GM21390 (cell line): ENCODE data around the gene ABTB2.

Experiments
- ATAC-seq: cut with Tn5 transposase; IDR thresholded peaks from one replicate; pipeline ENCODE4 v1.9.1; 2021; ENCODE audit not compliant: unreplicated experiment

ABTB2 gene

DNA sequence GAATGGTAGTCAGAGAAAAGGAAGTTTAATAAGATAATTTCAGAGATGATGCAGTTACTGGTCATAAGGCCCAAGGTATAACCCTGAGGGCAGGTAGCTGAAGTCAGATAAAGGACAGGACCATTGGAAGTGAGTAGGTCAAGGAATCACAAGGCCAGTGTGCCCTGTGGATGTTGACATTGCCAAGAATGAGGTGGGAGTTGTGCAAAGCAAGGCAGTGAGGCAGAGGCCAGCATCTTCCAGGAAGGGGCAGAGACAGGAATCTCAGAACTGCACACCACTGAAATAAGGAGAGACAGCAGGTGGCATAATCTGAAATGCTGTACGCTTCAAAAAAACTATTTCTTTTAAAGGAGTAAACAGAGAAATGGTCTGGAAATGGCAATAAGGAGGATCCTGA lies 61.4 kb downstream of the ABTB2 start:
- ATAC-seq, result no peak

DNA sequence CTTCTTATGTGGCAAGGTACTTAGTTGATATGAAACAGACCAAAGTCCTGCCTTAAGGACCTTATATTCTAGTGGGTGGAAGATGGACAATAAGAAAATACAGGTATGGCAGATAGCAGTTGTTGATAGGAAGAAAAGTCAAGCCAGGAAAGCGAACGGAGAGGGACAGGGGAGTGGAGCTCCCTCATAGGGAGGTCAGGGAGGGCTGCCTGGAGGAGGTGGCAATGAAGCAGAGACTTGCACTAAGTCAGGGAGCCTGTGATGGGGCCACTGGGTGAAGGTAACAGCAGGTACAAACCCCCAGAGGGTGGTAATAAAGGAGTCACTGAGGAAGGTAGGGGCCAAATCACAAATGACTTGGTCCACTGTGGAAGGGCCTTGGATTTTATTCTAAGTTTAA lies 65.3 kb downstream of the ABTB2 start:
- ATAC-seq, result no peak

DNA sequence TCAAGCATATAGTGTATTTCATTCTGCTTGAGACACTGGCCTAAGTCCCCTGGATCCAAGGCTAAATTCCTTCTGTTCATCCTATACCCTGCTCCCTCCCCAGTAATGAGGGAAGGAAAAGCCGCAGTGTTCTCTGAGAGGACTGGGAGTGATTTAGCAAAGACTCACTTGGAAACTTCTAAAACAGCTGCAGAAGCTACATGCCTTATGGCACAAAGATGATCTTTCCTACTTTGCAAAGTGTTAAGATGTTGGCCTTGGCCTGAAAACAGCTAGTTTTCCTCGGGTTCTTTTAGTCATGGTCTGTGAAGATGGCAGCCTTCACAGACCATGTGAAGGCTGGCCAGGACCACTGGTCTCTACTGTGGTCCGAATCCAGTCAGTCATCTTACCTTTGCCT lies 65.7 kb downstream of the ABTB2 start:
- ATAC-seq, result no peak

DNA sequence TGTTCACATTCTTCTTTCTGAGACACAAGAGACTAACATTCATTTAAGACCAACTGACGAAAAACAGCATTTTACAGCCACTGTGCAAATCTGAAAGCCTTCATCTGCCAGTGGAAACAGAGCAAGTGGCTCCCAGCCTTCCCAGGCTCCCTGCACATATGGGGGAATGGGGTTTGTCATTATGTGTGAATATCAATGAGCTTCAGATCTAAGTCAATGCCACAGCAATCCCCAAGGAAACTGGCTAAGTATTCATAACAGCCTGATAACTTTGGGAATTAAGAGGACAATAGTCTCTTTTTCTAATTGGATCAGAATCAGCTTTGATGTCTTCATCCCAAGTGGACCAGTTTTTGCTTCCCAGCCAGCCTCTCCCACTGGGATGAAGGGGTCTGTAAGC lies 66.9 kb downstream of the ABTB2 start:
- no peak for ATAC-seq

DNA sequence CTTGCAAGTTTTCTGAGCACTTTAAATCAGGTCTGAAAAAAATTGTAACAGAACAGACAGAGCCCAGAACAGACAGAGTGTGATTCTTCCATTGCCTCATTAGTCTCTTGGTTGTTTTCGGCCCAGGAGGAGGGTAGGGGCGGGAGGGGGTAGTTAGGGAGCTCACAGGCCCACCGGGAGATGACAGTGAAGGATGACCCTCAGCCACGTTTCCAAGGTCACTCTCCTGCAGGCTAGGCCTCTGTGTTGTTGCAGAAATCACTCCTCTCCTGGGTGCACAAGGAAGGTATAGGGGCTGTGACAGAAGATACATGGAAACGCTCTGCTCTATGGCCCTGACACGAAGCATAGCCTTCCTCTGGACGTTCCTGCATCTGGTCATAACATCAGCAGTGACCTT lies 69.3 kb downstream of the ABTB2 start:
- ATAC-seq, result no peak

DNA sequence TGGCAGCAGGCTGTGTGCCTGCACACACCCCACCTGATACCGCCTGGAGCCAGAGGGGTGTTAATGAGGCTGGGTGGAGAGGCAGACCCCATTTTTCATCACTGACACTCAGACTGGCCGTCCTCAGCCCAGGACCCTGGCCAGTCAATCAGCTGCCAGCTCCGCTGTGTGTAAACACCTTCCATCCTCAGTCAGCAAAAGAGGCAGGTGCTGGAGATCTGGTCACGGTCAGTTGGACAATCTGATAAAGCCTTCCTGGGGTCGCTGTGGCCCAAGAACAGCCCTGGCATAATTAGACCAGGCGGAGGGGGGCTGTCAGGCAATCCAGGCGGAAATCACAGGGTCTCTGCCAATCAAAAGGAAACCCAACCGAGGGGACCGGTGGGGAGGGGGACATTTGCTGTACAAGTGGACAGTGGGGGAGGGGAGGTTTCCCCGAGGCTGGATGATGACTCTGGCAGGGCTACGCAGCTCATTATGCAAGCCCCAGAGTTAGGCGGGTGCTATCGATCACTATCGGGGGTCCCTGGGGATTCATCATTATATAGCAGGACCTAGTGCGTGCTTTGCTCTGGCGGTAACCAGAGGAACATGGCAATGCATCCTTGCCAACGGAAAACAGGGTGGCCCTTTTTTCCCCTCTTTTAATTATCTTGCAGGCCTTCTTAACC lies 72.9 kb downstream of the ABTB2 start:
- ATAC-seq, result no peak

DNA sequence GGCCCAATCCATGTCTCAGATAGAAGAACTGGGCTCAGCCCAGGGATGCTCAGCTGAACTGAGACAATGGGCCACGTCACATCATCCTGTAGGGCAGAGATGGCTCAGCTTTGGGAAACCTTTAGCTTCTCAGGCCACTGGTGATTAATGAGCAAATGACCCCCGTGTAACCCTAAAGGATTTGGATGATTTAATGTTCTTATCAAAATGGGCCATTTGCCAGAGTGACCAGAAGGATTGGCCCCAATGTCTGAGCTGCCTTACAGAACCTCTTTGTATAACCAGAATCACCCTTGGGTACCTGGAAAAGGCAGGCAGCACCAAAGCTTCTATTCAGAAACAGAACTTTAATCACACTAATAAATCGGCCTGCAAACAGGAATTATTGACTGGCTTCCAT lies 73.7 kb downstream of the ABTB2 start:
- ATAC-seq, result no peak

DNA sequence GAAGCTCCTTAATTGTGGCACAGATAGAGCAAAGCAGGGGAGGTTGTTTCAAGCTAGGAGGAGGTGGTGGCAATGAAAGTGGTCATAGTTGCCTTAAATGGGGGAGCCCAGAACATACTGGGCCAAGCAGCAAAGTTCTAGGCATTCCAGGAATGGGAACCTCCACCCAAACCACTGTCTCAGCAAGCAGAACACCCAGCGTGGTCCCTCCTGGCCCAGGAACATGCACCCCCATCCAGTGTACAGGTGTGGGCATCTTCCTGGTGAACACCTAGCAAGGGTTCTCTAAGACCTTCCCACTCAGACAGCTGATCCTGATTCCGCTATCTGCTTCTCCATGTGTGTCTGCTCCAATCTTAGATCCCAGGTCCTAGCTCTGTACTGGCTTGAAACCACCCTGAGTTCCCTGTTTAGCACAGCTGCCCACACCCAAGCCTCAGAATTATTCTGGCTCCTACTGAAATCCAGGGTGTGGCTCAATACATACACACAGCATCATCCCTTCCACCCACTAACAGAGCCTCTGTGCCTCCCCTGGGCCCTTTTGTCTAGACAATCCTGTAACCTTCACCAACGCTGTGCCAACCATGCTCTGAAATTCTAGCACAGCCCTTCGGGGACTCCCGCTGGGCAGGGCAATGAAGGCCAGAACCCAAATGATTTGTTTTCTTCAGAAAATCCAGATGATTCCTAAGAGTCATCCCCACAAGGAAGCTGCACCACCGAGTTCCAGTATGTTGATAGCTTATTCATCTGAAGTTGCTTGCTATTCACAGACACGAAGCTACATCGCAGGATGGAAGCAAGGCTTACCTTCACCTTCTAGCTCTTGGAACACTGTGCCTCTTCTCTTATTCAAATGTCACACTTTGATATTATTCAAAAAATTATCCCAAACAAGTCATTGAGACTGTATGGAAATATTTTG lies 76.6 kb downstream of the ABTB2 start:
- no peak for ATAC-seq

DNA sequence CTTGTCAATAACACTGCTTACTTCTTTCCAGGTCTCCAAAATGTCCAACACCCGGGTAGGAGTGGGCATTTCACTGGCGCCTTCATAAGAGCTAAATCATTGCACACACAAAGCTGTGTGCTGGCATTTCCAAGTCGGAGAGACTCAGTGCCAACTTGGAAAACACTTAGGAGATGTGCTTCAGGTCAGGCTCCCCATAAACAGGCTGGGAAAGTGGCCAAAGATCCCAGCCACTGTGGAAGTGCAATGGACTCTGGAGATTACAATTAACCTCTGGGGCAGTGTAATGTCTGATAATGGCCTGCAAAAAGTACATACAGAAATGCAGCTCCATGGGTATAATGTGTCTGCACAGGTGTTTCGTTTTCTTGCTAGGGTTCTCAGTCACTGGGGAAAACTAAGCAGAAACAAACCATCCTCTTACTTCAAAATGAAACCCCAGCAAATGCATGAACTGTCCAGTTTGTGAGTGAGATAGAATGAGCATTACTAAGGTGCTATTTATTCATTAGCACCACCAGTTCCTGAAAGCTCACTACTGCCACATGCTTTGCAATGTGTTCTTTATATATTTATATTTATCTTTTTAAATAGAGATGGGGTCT lies 79.0 kb downstream of the ABTB2 start:
- ATAC-seq, result peak; percentile 87

DNA sequence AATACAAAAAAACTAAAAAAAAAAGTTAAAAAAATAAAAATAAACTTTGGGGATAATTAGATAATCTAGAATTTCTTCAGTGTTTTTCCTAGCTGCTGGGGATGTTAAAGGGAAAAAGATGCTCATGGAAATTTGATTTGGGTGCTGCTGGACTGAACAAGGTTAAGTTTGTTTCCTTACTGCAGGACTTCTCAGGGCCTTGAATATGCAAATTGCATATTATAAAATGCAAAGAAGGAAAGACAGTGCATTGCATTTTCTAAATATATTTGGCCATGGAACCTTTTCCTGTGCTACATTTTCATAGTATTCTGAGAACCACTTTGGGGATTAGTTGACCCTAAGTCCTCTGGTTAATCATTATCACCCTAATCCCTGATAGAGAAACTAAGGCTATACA lies 79.6 kb downstream of the ABTB2 start:
- ATAC-seq, result no peak

DNA sequence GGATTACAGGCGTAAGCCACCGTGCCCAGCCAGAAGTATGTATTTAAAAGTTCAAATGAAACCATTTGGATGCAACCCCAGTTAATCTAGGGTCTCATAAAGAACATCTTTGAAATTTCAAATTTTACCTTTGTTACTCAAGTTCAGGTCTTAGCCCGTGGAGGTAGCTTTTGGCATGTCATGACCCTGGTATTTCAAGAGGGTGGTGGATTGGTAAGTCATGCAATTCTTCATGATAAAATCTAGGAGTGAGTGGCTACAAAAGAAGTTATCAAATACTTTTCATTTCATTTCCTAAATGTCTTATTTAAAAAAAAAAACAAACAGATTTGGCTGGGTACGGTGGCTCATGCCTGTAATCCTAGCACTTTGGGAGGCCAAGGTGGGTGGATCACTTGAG lies 80.6 kb downstream of the ABTB2 start:
- ATAC-seq, result no peak

DNA sequence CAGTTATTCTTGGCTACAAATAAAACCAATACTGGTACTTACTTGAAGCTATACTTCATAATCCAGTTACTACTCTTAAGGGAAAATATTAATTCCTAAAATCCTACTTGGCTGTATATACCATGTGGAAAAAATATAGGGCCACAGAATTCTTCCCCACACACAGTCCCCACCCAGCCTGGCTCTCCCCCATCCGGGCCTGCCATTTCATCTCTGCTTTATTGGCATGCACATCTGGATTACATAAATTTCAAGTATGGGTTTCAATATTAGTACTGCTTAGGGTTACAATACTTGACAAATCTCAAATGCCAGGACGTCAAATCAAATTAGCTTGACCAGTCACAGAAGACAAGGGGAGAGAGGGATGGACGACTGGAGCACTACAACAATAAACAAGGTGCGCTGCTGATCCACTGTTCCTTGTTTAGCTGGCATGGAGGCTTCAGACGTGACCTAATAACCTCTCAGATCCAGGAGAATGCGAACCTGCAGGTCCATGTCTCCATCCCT lies 81.4 kb downstream of the ABTB2 start:
- ATAC-seq, result no peak

DNA sequence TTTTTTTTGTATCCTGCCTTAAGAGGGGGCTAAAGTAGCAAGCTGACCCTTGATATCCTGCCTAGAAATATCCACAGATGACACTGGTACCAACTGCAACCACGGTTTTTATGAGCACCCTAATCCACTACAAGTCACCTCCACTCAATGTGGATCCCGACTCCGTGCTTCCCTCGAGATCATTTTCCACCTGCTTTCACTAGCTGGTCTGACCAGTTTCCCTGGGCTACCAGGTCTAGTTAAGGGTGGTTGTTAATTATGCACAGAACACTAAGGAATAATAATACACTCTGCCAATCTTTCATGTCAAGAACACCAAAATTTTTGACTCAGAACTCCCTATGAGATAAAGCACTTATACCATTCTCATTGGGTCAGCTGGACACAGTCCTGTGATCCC lies 82.3 kb downstream of the ABTB2 start:
- ATAC-seq, result no peak

DNA sequence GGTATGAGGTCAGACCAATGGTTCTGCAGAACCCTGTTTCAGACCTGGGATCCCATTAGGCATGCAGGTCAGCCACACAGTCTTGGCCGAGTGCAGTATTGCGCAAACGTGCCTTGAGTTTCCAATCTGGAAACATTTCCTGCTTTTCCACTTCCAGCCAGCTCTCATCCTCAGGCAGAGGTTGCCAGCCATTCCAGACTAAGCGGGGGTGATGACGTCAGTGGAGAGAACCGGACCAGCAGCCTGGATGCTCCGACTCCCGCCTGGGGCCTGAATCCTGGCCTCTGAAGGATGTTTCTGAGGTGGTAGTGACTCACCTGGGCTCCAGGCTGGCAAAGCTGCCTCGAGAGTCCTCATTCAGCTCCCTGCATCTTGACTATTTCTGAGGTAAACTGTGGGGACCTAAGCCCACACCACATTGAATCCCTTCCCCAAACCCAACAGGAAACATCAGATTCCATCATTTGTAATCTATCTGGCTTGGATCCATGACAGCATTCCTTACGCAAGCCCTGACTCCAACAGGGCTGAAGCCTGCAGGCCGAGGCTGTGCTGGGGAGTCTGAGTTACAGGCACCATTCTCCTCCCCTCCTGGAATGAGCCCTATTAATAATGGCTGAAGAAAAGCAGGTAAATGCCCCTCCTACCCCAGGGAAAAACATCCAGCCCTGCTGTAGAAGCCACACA lies 83.0 kb downstream of the ABTB2 start:
- no peak for ATAC-seq

DNA sequence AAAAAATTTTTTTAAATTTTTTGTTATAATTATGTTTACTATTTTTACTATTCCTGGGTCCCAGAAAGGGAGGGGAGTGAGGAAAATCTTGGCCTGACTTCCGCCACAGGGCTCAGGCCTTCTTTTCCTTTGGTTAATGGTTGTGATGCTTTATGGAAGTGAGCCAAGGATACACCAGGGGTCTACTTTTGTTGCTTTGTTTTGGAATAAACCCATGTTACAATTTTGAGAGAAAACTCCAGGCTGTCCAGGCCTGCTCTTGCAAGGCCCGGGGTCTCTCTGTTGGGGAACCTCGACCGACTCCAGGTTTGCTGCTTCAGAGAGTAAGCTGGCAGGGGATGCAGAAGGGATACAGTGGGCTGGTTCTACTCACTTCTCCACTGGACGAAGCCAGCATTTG lies 84.7 kb downstream of the ABTB2 start:
- ATAC-seq, result no peak

DNA sequence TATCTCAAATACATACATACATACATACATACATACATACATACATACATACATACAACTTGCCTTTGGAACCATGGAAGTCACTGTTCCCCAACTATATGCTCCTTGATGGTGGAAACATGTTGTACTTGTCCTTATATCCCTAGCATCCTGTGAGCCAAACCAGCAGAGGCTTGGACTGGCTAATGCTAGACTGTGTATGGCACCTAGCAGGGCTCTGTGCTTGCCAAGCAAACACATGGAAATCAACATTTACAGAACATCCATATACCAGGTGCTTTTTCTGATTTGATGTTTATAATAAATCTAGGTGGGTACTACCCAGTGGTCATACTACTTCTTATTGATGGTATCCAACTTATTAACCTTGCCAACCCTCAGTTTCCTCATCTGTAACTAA lies 86.1 kb downstream of the ABTB2 start:
- no peak for ATAC-seq

DNA sequence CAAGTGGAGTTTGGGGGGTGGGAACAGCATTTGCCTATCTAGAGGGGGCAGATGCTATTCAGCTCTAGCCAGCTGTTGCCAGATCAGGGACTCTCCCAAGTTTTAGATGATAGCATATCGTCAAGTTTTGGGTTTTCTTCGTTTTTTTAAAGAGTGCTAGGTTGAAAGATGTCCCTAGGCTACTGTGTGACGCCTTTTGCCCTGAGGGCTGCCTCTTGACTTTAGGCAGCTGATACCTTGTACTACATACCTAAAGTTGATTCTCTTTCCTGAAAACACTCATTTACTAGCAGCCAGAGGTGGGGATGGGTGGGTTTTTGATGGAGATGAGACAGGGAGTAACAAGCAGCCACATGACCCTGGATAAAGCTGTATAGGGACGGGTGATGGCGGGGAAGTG lies 87.1 kb downstream of the ABTB2 start:
- ATAC-seq, result no peak

DNA sequence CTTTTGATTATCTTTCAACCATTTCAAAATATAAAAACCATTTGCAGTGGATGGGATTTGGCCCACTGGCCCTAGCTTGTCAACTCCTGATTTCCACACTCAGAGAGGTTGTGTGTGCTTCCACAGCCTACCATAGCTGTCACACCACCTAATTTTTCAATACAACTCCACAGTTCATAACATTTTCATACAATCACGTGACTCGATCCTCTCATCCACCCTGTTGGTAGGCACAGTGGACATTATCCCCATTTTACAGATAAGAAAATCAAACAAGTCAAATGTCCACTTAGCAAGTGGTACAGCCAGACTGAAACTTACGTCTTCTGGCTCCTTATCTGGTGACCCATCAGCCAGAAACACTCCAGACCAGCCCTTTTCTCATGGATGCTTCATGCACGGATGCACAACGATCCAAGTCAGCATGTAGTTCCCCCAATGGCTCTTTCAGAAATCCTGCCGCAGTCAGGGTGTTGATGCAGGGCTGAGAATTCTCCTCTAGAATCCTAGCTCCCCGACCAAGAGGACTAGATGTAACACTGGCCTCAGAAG lies 88.0 kb downstream of the ABTB2 start:
- ATAC-seq, result no peak

DNA sequence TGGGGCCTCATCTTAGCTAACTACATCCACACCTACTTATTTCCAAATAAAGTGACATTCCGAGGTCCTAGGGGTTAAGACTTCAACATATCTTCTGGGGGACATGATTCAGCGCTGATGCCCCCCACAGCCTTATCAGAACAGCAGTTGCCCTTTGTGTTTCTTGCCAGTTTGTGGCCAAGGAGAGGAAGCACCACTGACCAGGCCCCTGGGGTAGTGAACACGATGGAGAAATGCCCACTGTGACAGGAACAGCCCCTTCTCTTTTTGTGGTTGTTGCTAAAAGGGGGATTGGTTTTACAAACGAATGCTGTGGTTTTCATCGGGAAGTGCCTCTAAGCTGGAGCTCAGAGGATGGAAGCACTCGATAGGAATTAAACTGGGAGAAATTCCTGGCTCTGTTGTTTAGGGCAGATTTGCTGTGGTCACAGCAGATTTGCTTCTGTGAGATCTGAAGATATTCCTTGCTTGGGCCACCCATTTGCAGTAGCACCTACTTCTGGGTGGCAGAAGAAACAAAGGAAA lies 88.8 kb downstream of the ABTB2 start:
- ATAC-seq, result no peak

DNA sequence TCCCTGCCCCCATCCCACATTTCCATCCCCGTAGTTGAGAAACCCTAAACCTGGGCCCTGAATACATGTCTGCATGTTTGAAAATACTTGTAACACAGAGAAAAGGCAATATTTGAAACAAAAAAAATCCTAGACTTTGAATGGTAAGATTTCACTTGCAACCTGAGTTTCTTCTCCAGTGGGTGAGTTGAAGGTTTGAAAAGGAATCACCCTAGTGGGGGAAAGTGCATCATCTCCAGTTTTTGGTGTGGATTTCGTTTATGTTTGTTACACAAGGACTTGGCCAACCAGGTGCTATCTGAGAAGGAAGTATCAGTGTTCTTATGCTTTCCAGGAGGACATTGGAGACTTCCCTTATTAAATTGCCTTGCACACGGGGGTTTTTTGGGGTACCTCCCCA lies 90.4 kb downstream of the ABTB2 start:
- ATAC-seq, result no peak

DNA sequence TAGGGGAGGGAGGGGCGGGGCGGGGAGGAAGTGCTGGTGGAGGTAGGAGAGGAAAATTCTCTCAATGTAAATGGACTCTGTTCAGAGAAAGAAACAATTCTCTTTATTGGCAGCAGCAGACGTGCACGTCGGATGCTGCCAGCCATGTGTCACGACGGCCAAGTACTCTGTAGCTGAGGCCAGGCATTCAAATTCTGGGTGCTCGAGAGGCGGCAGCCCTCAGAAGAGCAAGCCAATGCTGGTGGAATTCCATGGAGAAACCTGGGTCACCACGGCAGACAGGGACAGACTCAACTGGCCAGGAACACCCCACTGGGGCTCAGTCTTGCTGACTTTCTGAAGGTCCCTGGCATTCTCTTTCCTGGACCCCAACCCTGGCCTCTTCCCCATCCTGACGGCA lies 90.8 kb downstream of the ABTB2 start:
- ATAC-seq, result no peak
